Breast epithelium (tissue), 4 donors: Measurements from ENCODE around the gene PRPF6. TPM values are rescaled to one million over a fixed set of nuclear protein-coding genes. Genes with fewer than 3 reads are reported as not detected.

Experiments used
- DNase-seq, 2 donors: peaks; one replicate each; pipeline ENCODE4 v3.0.0-alpha.2; 2019; ENCODE audit warnings: low spot score in 2 of 2
- H3K27ac ChIP-seq, 2 donors: fragments of 200-600 bp; sonication (generic) in 1 of 2; one replicate each; pipeline ENCODE4 v1.5.1; 2016 to 2019; ENCODE audit warnings: mild to moderate bottlenecking in 1 of 2
- H3K27me3 ChIP-seq, 2 donors: fragments of 200-600 bp; sonication (generic) in 1 of 2; one replicate each; pipeline versions ENCODE4 v1.5.1 to v1.6.0; 2017 to 2019; ENCODE audit warnings: control low read depth in 1 of 2, mild to moderate bottlenecking in 1 of 2
- H3K36me3 ChIP-seq: fragments of 200-600 bp; one replicate; pipeline ENCODE4 v1.5.1; 2019
- H3K4me1 ChIP-seq, 2 donors: fragments of 200-600 bp; sonication (generic); one replicate each; pipeline ENCODE4 v1.5.1; 2016 to 2019; ENCODE audit warnings: control low read depth in 1 of 2
- H3K4me3 ChIP-seq, 3 donors: fragments of 200-600 bp; sonication (generic); 1 replicate in 2 of 3; 2 replicates in 1 of 3; pipeline ENCODE4 v1.5.1; 2016 to 2019; ENCODE audit warnings: mild to moderate bottlenecking in 3 of 3, moderate library complexity in 2 of 3
- H3K9me3 ChIP-seq, 2 donors: fragments of 200-600 bp; sonication (generic) in 1 of 2; one replicate each; pipeline ENCODE4 v1.5.1; 2016 to 2019; ENCODE audit warnings: control low read depth in 1 of 2
- CTCF ChIP-seq, 3 donors: fragments of 450-650 bp; IDR thresholded peaks; one replicate each; pipeline ENCODE4 v1.5.1; 2016 to 2017; ENCODE audit warnings: antibody characterized with exemption in 3 of 3, mild to moderate bottlenecking in 3 of 3, moderate library complexity in 3 of 3
- POLR2A ChIP-seq: fragments of 450-650 bp; IDR thresholded peaks from one replicate; pipeline ENCODE4 v1.6.1; 2016; ENCODE audit warnings: antibody characterized with exemption, mild to moderate bottlenecking, moderate library complexity
- POLR2AphosphoS5 ChIP-seq, 3 donors: sonication (generic); formaldehyde crosslinking; IDR thresholded peaks; one replicate each; pipeline ENCODE4 v1.6.1; 2017; ENCODE audit warnings: antibody characterized with exemption in 3 of 3
- intact Hi-C: fragments of 100-400 bp; cut with DNase I; formaldehyde crosslinking; loops from one replicate; pipeline ENCODE4 v1.15.1; 2023; ENCODE audit warnings: low total_unique reads
- total RNA-seq, 3 donors: library from RNA; depleted of rRNA; stranded (reverse); fragments of >200 nt; gene quantifications; one replicate each; pipeline ENCODE4 v1.1.0, GENCODE V29; 2016

The PRPF6 gene
- total RNA-seq, 3 donors from 2014 or later: 53.9 to 67.5 (median 59.6) TPM

DNA sequence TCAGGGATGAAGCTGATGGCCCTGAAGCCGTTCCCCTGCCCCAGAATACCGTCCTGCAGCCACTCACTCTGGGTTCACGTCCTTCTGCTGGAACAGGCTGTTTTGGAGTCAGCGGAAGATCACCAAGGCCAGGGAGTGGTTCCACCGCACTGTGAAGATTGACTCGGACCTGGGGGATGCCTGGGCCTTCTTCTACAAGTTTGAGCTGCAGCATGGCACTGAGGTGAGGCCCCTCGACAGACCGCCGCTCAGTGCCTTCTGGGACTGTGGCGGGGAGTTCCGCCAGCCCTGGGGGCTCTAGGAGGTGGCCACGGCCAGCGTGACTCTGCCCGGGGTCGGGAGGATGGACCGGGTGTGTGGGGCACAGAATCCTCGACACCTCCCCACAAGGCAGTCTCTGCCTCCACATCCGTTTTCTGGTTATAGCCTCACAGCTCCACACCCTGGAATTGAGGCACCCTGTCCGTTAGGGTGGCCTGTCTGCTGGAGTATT is 50.9 kb downstream of the PRPF6 start:
- Histone ChIP-seq H3K36me3 (peaks cover 13% of the 10 kb centered on the region), H3K4me1 (no peaks in the 10 kb centered on the region), H3K4me3 (no peak overlapping the region), H3K27ac (no peak overlapping the region), H3K27me3 (no peaks in the 10 kb centered on the region), H3K9me3 (no peaks in the 10 kb centered on the region)
- intact Hi-C loops: no loop called here
- TF ChIP-seq POLR2AphosphoS5 (IDR thresholded peaks at IDR 0.05): no peak
- TF ChIP-seq POLR2A: no peak
- TF ChIP-seq CTCF (IDR thresholded peaks at IDR 0.05): no peak
- DNase-seq: no peak

- Histone ChIP-seq H3K27ac (no peak overlapping the region), H3K4me1 (no peaks in the 10 kb centered on the region), H3K9me3 (no peaks in the 10 kb centered on the region), H3K36me3 (peaks cover 2% of the 10 kb centered on the region), H3K27me3 (no peaks in the 10 kb centered on the region), H3K4me3 (no peak overlapping the region)
- no peak for DNase-seq
- TF ChIP-seq POLR2A: no peak
- intact Hi-C loops: no loop called here
Observed at GRCh38 chr20:64032706-64033624, 52.0 kb downstream of the PRPF6 start.

DNA sequence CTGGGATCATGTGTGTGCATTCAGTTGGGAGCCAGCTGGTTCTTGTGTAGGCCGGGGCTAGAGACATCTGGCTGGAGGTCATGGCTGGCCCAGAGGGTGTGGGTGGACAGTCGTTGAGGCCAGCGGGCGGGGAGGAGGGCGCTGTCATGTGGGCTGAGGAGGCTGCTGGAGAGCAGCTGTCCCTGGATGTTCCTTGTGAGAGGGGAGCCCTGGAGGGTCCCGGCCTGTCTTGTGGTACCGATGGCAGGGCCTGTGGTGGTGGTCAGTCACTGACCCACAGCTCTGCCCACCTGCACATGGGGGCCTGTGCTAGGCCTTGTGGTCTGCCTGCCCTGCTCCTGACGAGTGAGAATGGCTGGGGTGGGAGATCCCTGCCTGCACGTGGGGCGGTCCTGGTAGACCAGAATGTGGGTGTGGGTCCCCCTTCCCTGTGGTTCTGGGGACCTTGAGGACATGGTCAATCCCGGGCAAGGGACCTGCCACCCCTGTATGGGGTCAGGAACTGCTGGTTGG is 53.1 kb downstream of the PRPF6 start:
- H3K27ac ChIP-seq: peak overlapping the region in 1 of 2 donors; percentile 38
- no peaks in the 10 kb centered on the region for H3K27me3 ChIP-seq
- no peaks in the 10 kb centered on the region for H3K9me3 ChIP-seq
- TF ChIP-seq CTCF (IDR thresholded peaks at IDR 0.05) (no peak), POLR2A (no peak), POLR2AphosphoS5 (IDR thresholded peaks at IDR 0.05) (no peak)
- no peak for DNase-seq
- intact Hi-C loops: no loop called here
- H3K4me1 ChIP-seq: no peaks in the 10 kb centered on the region
- no peak overlapping the region for H3K4me3 ChIP-seq
- H3K36me3 ChIP-seq: no peaks in the 10 kb centered on the region

- no peaks in the 10 kb centered on the region for H3K36me3 ChIP-seq
- intact Hi-C loops: no loop called here
- no peak for TF ChIP-seq CTCF (IDR thresholded peaks at IDR 0.05)
- TF ChIP-seq POLR2AphosphoS5 (IDR thresholded peaks at IDR 0.05): no peak
- no peak for TF ChIP-seq POLR2A
Observed at GRCh38 chr20:64035066-64035932, 54.4 kb downstream of the PRPF6 start.

DNA sequence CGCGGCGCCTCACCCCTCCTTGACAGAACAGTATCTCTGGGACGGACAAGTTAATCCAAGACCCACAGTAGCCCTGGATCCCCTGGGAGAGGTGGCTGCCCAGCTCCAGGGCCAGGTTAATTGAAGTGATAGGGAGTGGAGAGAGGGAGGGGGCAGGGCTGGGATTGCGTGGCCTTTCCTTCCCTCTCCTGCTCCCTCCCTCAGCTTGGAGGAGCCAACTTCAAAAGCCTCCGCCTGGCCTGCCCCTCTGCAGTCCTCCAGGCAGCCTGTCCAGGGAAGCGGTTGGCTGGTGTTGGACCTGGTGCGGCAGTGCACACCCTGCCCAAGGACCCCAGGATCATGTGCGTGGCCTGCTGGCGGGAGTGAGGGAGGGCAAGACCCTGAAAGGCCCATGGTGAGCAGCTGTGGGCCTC is 55.0 kb downstream of the PRPF6 start, which contains the start of gene C20orf204:
Gene C20orf204 (plus strand): TSS at position 250 of the 413 bp plus-strand sequence. CDS start 142 bp downstream, at position 392.
- Histone ChIP-seq H3K27me3 (peaks cover 0 to 5% of the 10 kb centered on the region in 2 donors), H3K27ac (no peak within 1 kb of the TSS), H3K36me3 (no peaks in the 10 kb centered on the region), H3K4me1 (no peaks in the 10 kb centered on the region), H3K4me3 (no peak within 1 kb of the TSS), H3K9me3 (no peaks in the 10 kb centered on the region)
- intact Hi-C loops: no loop called here
- no peak for DNase-seq
- TF ChIP-seq CTCF (IDR thresholded peaks at IDR 0.05) (no peak), POLR2A (no peak), POLR2AphosphoS5 (IDR thresholded peaks at IDR 0.05) (no peak)

More at GRCh38 chr20:64035066-64035932, 54.4 kb downstream of the PRPF6 start:
- no peak overlapping the region for H3K27ac ChIP-seq
- no peak overlapping the region for H3K4me3 ChIP-seq
- peaks cover 0 to under 1% of the 10 kb centered on the region in 2 donors for H3K27me3 ChIP-seq
- no peaks in the 10 kb centered on the region for H3K9me3 ChIP-seq
- DNase-seq: no peak
- no peaks in the 10 kb centered on the region for H3K4me1 ChIP-seq
